ENCODE data around the gene VDAC1.
"Not testable (repeated sequence)": the region's sequence is repeated elsewhere in the genome, so short reads cannot be mapped to it uniquely, and the experiment has no call there.

DNA sequence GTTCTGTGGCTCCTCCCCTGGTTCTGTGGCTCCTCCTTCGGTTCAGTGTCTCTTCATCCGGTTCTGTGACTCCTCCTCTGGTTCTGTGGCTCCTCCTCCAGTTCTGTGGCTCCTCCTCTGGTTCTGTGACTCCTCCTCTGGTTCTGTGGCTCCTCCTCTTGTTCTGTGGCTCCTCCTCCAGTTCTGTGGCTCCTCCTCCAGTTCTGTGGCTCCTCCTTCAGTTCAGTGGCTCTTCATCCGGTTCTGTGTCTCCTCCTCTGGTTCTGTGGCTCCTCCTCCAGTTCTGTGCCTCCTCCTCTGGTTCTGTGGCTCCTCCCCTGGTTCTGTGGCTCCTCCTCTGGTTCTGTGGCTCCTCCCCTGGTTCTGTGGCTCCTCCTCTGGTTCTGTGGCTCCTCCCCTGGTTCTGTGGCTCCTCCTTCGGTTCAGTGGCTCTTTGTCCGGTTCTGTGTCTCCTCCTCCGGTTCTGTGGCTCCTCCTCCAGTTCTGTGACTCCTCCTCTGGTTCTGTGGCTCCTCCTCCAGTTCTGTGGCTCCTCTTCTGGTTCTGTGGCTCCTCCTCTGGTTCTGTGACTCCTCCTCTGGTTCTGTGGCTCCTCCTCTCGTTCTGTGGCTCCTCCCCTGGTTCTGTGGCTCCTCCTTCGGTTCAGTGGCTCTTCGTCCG lies 68.7 kb downstream of the VDAC1 start:
- TF ChIP-seq POLR2AphosphoS5 (IDR thresholded peaks at IDR 0.05; ENCODE audit: low read depth, low read length); SIN3A (IDR thresholded peaks at IDR 0.05; ENCODE audit: borderline replicate concordance, insufficient read depth, low read depth, low read length): not testable (repeated sequence)
- TF ChIP-seq, protein P1, sequence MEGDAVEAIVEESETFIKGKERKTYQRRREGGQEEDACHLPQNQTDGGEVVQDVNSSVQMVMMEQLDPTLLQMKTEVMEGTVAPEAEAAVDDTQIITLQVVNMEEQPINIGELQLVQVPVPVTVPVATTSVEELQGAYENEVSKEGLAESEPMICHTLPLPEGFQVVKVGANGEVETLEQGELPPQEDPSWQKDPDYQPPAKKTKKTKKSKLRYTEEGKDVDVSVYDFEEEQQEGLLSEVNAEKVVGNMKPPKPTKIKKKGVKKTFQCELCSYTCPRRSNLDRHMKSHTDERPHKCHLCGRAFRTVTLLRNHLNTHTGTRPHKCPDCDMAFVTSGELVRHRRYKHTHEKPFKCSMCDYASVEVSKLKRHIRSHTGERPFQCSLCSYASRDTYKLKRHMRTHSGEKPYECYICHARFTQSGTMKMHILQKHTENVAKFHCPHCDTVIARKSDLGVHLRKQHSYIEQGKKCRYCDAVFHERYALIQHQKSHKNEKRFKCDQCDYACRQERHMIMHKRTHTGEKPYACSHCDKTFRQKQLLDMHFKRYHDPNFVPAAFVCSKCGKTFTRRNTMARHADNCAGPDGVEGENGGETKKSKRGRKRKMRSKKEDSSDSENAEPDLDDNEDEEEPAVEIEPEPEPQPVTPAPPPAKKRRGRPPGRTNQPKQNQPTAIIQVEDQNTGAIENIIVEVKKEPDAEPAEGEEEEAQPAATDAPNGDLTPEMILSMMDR (IDR thresholded peaks at IDR 0.05), result not testable (repeated sequence)
- TF ChIP-seq, protein P2, sequence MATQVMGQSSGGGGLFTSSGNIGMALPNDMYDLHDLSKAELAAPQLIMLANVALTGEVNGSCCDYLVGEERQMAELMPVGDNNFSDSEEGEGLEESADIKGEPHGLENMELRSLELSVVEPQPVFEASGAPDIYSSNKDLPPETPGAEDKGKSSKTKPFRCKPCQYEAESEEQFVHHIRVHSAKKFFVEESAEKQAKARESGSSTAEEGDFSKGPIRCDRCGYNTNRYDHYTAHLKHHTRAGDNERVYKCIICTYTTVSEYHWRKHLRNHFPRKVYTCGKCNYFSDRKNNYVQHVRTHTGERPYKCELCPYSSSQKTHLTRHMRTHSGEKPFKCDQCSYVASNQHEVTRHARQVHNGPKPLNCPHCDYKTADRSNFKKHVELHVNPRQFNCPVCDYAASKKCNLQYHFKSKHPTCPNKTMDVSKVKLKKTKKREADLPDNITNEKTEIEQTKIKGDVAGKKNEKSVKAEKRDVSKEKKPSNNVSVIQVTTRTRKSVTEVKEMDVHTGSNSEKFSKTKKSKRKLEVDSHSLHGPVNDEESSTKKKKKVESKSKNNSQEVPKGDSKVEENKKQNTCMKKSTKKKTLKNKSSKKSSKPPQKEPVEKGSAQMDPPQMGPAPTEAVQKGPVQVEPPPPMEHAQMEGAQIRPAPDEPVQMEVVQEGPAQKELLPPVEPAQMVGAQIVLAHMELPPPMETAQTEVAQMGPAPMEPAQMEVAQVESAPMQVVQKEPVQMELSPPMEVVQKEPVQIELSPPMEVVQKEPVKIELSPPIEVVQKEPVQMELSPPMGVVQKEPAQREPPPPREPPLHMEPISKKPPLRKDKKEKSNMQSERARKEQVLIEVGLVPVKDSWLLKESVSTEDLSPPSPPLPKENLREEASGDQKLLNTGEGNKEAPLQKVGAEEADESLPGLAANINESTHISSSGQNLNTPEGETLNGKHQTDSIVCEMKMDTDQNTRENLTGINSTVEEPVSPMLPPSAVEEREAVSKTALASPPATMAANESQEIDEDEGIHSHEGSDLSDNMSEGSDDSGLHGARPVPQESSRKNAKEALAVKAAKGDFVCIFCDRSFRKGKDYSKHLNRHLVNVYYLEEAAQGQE (IDR thresholded peaks at IDR 0.05; ENCODE audit: insufficient read depth in 1 of 2, low read depth in 2 of 2, low read length in 1 of 2), result not testable (repeated sequence)
